Stimulated activated CD4-positive, alpha-beta T cell treated with anti-CD3 and anti-CD28 coated beads, Interleukin-4, amount 100 ng/mL, for 48 hours (primary cell): ENCODE results near the gene DZIP1.

Experiments used
- DNase-seq, 2 donors: peaks; one replicate each; pipeline ENCODE4 v3.0.0-alpha.2; 2020; ENCODE audit warnings: low read depth in 2 of 2

The DZIP1 gene

GRCh38 chr13:95546919-95547318 is 97.6 kb downstream of the DZIP1 start:
- DNase-seq = no peak

GRCh38 chr13:95544293-95544692 is 100.2 kb downstream of the DZIP1 start:
- no peak for DNase-seq

GRCh38 chr13:95541911-95542474 is 102.5 kb downstream of the DZIP1 start:
- no peak for DNase-seq

GRCh38 chr13:95541308-95541707 is 103.2 kb downstream of the DZIP1 start:
- DNase-seq = no peak

GRCh38 chr13:95540888-95541287 is 103.6 kb downstream of the DZIP1 start:
- no peak for DNase-seq

- no peak for DNase-seq
Measured at GRCh38 chr13:95536632-95537241, 107.8 kb downstream of the DZIP1 start.

GRCh38 chr13:95535243-95535642 is 109.3 kb downstream of the DZIP1 start:
- no peak for DNase-seq

GRCh38 chr13:95533545-95534160 is 110.9 kb downstream of the DZIP1 start:
- DNase-seq = no peak

GRCh38 chr13:95530178-95530577 is 114.3 kb downstream of the DZIP1 start:
- DNase-seq = no peak
